LNCAP (cell line): Measurements from ENCODE around the gene DIAPH3.

ENCODE experiments used
- CTCF ChIP-seq: fragments of 450-650 bp; IDR thresholded peaks from 2 replicates; pipeline ENCODE4 v1.5.1; 2017; ENCODE audit warnings: mild to moderate bottlenecking

DIAPH3 gene

GRCh38 chr13:60178327-60178726 is 14.6 kb upstream of the DIAPH3 start:
- TF ChIP-seq CTCF: no peak

- no peak for TF ChIP-seq CTCF
Measured at GRCh38 chr13:60175571-60175970, 11.8 kb upstream of the DIAPH3 start.

DNA sequence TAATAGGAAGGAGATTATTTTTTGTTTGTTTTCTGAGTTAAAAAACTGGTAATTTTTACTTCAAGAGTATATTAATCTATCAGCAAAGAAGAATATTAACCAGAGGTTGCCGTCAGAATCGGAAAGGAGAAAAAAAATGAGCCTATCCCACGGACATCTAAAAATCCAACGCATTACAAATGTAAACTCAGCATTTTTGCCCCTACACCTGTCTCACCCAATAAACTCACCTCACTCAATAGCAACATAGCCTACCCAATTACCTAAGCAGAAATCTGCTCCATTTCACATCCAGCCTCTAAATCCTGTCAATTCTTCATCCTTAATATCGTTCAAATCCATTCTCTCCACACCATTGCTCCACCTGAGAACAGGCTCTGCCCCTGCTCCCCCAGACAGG is 10.4 kb upstream of the DIAPH3 start:
- TF ChIP-seq CTCF: no peak

- no peak for TF ChIP-seq CTCF
Measured at GRCh38 chr13:60172111-60172510, 8.4 kb upstream of the DIAPH3 start.

DNA sequence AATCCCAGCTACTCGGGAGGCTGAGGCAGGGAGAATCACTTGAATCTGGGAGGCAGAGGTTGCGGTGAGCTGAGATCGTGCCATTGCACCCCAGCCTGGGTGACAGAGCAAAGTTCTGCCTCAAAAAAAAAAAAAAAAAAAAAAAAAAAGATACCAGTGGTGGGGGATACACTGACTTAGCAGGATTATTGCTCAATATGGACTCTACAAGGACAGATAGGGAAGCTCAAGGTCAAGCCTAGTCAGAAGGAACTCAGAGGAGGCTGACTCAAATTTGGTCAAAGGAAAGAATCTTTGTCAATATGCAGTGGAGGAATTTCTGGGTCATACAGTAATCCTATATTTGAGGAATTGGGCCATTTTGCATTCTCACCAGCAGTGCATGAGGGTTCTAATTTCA is 6.7 kb upstream of the DIAPH3 start:
- no peak for TF ChIP-seq CTCF

GRCh38 chr13:60169239-60170031 is 5.7 kb upstream of the DIAPH3 start:
- TF ChIP-seq CTCF: no peak

GRCh38 chr13:60167121-60167520 is 3.4 kb upstream of the DIAPH3 start:
- no peak for TF ChIP-seq CTCF
